Measurements from ENCODE around the gene ELMOD1. TPM values are rescaled to one million over a fixed set of nuclear protein-coding genes. Genes with fewer than 3 reads are reported as not detected.

ELMOD1 gene
- total and polyA plus RNA-seq, 2 experiments from 2014 or later, result 1.2 to 1.6 TPM

GRCh38 chr11:107676336-107677057 lies 85.5 kb downstream of the ELMOD1 start:
- H3K4me1 Mint-ChIP-seq, result no peaks in the 10 kb centered on the region; the same call in 2 of the 3 replicates
- no peaks in the 10 kb centered on the region for H4K20me1 ChIP-seq (replicated peaks; ENCODE audit: insufficient read depth)
- H3K36me3 Mint-ChIP-seq (ENCODE audit: low read depth), result no peaks in the 10 kb centered on the region
- no peaks in the 10 kb centered on the region for H3K27me3 ChIP-seq (ENCODE audit: insufficient read depth)
- DNase-seq (ENCODE audit: low spot score), result no peak
- H3K9me2 ChIP-seq (ENCODE audit: insufficient read depth), result no peaks in the 10 kb centered on the region
- no peaks in the 10 kb centered on the region for H3F3A ChIP-seq (replicated peaks; ENCODE audit: low read depth)
- H2AFZ ChIP-seq, result peak overlapping the region; percentile 63
- no peaks in the 10 kb centered on the region for H3K4me1 ChIP-seq (ENCODE audit: insufficient read depth)
- no peak overlapping the region for H3K4me3 ChIP-seq
- no peak overlapping the region for H3K4me2 ChIP-seq
- no peak overlapping the region for H3K4me3 Mint-ChIP-seq
- no peaks in the 10 kb centered on the region for H3K9me3 Mint-ChIP-seq
- no peaks in the 10 kb centered on the region for H3K27me3 Mint-ChIP-seq (ENCODE audit: insufficient read depth, low read depth, poor library complexity)
- no peaks in the 10 kb centered on the region for H3K79me2 ChIP-seq (replicated peaks; ENCODE audit: insufficient read depth)
- ATAC-seq, result no peak; the same call in 2 of the 3 replicates
- H3K27ac ChIP-seq (ENCODE audit: low read depth), result no peak overlapping the region
- H3K36me3 ChIP-seq (ENCODE audit: insufficient read depth), result no peaks in the 10 kb centered on the region; the same call in 1 of the 2 replicates
- TF ChIP-seq CREB1 (CRISPR knock-in tag; IDR thresholded peaks at IDR 0.05; ENCODE audit: low read depth) (no peak), EZH2phosphoT487 (IDR thresholded peaks at IDR 0.05; ENCODE audit: unreplicated experiment) (no peak), CTCF (conservative IDR thresholded peaks at IDR 0.05; ENCODE audit: low read depth in 2 of 2) (peak in 1 of 2 experiments; percentile 15; a peak in 1 of 4 replicates), POLR2AphosphoS5 (IDR thresholded peaks at IDR 0.05; ENCODE audit: low read depth) (no peak), ZNF462 (CRISPR knock-in tag; IDR thresholded peaks at IDR 0.05) (no peak), ZNF114 (CRISPR knock-in tag; IDR thresholded peaks at IDR 0.05) (no peak)
- H3K27ac Mint-ChIP-seq, result no peak overlapping the region

Data from GM23338 (cell line).